Hepatocyte (in vitro differentiated cells): Measurements from ENCODE around the gene SRP68. TPM values are rescaled to one million over a fixed set of nuclear protein-coding genes. Genes with fewer than 3 reads are reported as not detected.

Source experiments
- DNase-seq: peaks from one replicate; pipeline ENCODE4 v3.0.0-alpha.2; 2016; ENCODE audit warnings: low spot score
- H2AFZ ChIP-seq: fragments of 200-600 bp; sonication (generic); 2 replicates; pipeline ENCODE4 v1.6.0; 2016; ENCODE audit warnings: antibody characterized with exemption, mild to moderate bottlenecking
- H3K27ac ChIP-seq: fragments of 200-600 bp; sonication (generic); 2 replicates; pipeline ENCODE4 v1.5.1; 2016; ENCODE audit warnings: mild to moderate bottlenecking
- H3K27me3 ChIP-seq: fragments of 200-600 bp; sonication (generic); 2 replicates; pipeline ENCODE4 v1.6.1; 2016
- H3K36me3 ChIP-seq: fragments of 200-600 bp; sonication (generic); replicated peaks from 2 replicates; pipeline ENCODE4 v1.5.1; 2016; ENCODE audit warnings: low read depth; ENCODE audit not compliant: insufficient read depth
- H3K4me1 ChIP-seq: fragments of 200-600 bp; sonication (generic); 2 replicates; pipeline ENCODE4 v1.5.1; 2016; ENCODE audit warnings: mild to moderate bottlenecking, moderate library complexity; ENCODE audit not compliant: insufficient read depth
- H3K4me2 ChIP-seq: fragments of 200-600 bp; sonication (generic); 2 replicates; pipeline ENCODE4 v1.6.0; 2016
- H3K4me3 ChIP-seq: fragments of 200-600 bp; sonication (generic); 2 replicates; pipeline ENCODE4 v1.5.1; 2016; ENCODE audit warnings: mild to moderate bottlenecking
- H3K79me2 ChIP-seq: fragments of 200-600 bp; sonication (generic); 2 replicates; pipeline ENCODE4 v1.6.0; 2017; ENCODE audit warnings: mild to moderate bottlenecking
- H3K9me2 ChIP-seq: fragments of 200-600 bp; sonication (generic); replicated peaks from 2 replicates; pipeline ENCODE4 v1.6.0; 2017; ENCODE audit warnings: mild to moderate bottlenecking; ENCODE audit not compliant: insufficient read depth
- H3K9me3 ChIP-seq: fragments of 200-600 bp; sonication (generic); 2 replicates; pipeline ENCODE4 v1.5.1; 2016; ENCODE audit warnings: low read depth, mild to moderate bottlenecking
- H4K20me1 ChIP-seq: fragments of 200-600 bp; sonication (generic); 2 replicates; pipeline ENCODE4 v1.6.0; 2016; ENCODE audit warnings: mild to moderate bottlenecking; ENCODE audit not compliant: insufficient read depth, poor library complexity, severe bottlenecking
- CTCF ChIP-seq: fragments of 200-600 bp; sonication (generic); IDR thresholded peaks from 2 replicates; pipeline ENCODE4 v1.5.1; 2016; ENCODE audit warnings: antibody characterized with exemption, mild to moderate bottlenecking; ENCODE audit not compliant: poor library complexity
- EZH2 ChIP-seq: fragments of 200-600 bp; sonication (generic); IDR thresholded peaks from 2 replicates; pipeline ENCODE4 v1.6.1; 2016; ENCODE audit warnings: antibody characterized with exemption, mild to moderate bottlenecking, borderline replicate concordance
- EZH2phosphoT487 ChIP-seq: fragments of 200-600 bp; sonication (generic); IDR thresholded peaks from one replicate; pipeline ENCODE4 v1.6.1; 2018; ENCODE audit warnings: antibody characterized with exemption, mild to moderate bottlenecking, low read depth, moderate library complexity; ENCODE audit not compliant: unreplicated experiment, severe bottlenecking
- WGBS: methylation state at CpG from one replicate; pipeline ENCODE4 v1.1.6; 2016; ENCODE audit warnings: low lambda C conversion rate; ENCODE audit errors: missing lambda C conversion rate; 5-methylcytosine and 5-hydroxymethylcytosine counted together
- polyA plus RNA-seq: library from polyadenylated mRNA; unstranded; fragments of >200 nt; fragmentation: Nextera tagmentation; extraction: Ambion mirVana; gene quantifications from 2 replicates; pipeline ENCODE4 v1.2.1, GENCODE V29; 2016
- total RNA-seq: library from RNA; depleted of rRNA; stranded (reverse); fragments of >200 nt; gene quantifications from 2 replicates; pipeline ENCODE4 v1.2.3, GENCODE V29; 2014

Gene SRP68
- total and polyA plus RNA-seq, 2 experiments from 2014 or later = 41.2 to 70.1 TPM

DNA sequence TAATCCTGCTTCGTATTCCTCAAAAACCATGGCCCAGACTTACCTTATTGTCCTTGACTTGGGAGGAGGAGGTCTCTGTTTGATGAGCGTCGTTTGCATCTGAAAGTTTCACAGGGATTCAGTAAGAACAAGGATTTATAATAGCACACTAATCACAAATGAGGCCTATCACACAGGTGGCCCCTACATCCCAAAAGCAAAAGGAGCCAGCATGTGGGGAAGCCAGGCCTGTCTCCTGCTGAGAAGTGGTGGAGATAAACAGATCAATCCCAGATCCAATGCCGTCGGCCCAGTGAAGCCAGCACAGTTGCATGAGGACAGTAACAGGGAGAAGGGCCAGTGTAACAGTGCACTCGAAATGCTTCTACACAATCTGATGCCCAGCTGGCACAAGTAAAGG is 31.9 kb downstream of the SRP68 start:
- Histone ChIP-seq H3K36me3 (no peaks in the 10 kb centered on the region), H3K27me3 (no peaks in the 10 kb centered on the region), H3K27ac (no peak overlapping the region), H3K4me2 (no peak overlapping the region), H3K79me2 (no peaks in the 10 kb centered on the region), H3K9me2 (no peaks in the 10 kb centered on the region), H2AFZ (no peak overlapping the region), H3K4me1 (peaks cover 5% of the 10 kb centered on the region), H4K20me1 (no peaks in the 10 kb centered on the region), H3K4me3 (no peak overlapping the region), H3K9me3 (no peaks in the 10 kb centered on the region)
- WGBS = 83% methylated on average over 6 of the region's 6 CpGs
- no peak for DNase-seq
- no peak for TF ChIP-seq EZH2phosphoT487
- TF ChIP-seq EZH2 = no peak
- TF ChIP-seq CTCF = no peak

DNA sequence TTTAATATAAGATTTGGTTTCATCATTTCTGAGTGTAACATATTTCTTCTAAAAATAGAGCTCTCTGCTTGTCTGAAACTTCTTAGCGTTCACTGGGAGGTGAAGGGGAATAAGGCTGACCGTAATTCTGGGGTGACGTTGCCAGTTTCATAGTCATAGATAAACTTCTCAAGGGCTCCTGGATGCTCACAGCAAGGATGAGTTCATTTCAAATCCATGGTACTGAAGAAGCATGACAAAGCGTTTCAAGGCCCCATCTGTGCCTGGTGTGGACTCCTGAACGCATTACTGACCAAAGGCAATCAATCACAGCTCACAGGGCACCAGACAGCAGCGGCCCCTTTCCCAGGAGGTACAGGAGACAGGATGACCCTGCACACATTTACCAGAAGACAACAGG is 33.2 kb downstream of the SRP68 start:
- 93% methylated on average over 6 of the region's 6 CpGs for WGBS

GRCh38 chr17:76038050-76038449 is 34.3 kb downstream of the SRP68 start:
- Histone ChIP-seq H3K9me3 (no peaks in the 10 kb centered on the region), H3K79me2 (no peaks in the 10 kb centered on the region), H3K4me3 (no peak overlapping the region), H3K27me3 (no peaks in the 10 kb centered on the region), H3K27ac (no peak overlapping the region), H3K9me2 (no peaks in the 10 kb centered on the region), H3K4me1 (peaks cover 5% of the 10 kb centered on the region), H2AFZ (no peak overlapping the region), H3K36me3 (no peaks in the 10 kb centered on the region), H3K4me2 (no peak overlapping the region), H4K20me1 (no peaks in the 10 kb centered on the region)
- no peak for DNase-seq
- 71% methylated on average over 3 of the region's 3 CpGs for WGBS
- TF ChIP-seq CTCF (no peak), EZH2phosphoT487 (no peak), EZH2 (no peak)

More for the DNA sequence above, 33.2 kb downstream of the SRP68 start:
- Histone ChIP-seq H3K4me2 (no peak overlapping the region), H3K4me1 (peaks cover 5% of the 10 kb centered on the region), H3K27ac (no peak overlapping the region), H3K4me3 (no peak overlapping the region), H3K9me2 (no peaks in the 10 kb centered on the region), H3K27me3 (no peaks in the 10 kb centered on the region), H2AFZ (no peak overlapping the region), H4K20me1 (no peaks in the 10 kb centered on the region), H3K9me3 (no peaks in the 10 kb centered on the region), H3K79me2 (no peaks in the 10 kb centered on the region), H3K36me3 (no peaks in the 10 kb centered on the region)
- TF ChIP-seq EZH2phosphoT487 = no peak
- no peak for TF ChIP-seq EZH2
- no peak for DNase-seq

DNA sequence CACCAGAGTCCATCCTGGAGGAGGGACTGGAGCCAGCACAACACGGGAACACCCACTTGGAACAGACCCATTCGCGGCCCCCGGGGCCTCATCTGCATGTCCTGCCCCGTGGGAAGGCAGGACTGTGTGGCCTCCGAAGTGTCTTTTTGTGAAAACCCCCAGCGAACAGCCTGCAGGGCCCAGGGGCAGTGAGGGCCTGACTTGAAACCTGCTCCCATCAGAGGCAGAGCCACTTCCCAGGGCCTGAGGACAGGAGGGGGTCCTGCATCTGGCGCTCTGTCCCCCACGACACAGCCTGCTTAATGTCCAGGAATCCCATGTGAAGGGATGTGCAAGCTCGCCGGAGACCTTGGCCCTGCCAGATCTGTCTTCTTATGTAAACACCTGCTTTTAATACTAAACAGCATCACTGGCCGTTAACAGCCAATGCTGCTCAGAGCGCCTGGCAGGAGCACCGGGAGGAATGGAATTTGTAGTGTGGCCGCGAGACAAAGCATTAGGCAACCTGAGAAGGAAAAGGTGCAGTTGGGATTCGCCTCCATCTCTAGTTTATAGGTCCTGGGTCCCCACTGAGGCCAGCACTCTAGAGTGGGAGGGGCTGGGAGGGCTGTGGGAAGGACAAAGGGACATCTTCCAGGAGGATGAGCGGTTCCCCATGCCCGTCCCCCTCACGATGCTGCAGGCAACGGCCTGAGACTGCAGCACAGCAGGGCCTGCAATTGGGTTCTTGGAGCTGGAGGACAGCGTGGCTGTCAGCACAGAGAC is 35.6 kb downstream of the SRP68 start:
- no peaks in the 10 kb centered on the region for H3K79me2 ChIP-seq
- H3K9me3 ChIP-seq = no peaks in the 10 kb centered on the region
- H3K27ac ChIP-seq = no peak overlapping the region
- H3K9me2 ChIP-seq = no peaks in the 10 kb centered on the region
- H3K4me2 ChIP-seq = peak overlapping the region; percentile 43
- H3K4me1 ChIP-seq = peaks cover 5% of the 10 kb centered on the region
- no peaks in the 10 kb centered on the region for H3K36me3 ChIP-seq
- H3K27me3 ChIP-seq = no peaks in the 10 kb centered on the region
- TF ChIP-seq EZH2 (no peak), CTCF (no peak), EZH2phosphoT487 (no peak)
- H3K4me3 ChIP-seq = no peak overlapping the region
- no peak for DNase-seq
- no peak overlapping the region for H2AFZ ChIP-seq
- 56% methylated on average over 22 of the region's 22 CpGs for WGBS
- H4K20me1 ChIP-seq = no peaks in the 10 kb centered on the region
